ENCODE measurements around the gene EIF4G3. TPM values are rescaled to one million over a fixed set of nuclear protein-coding genes. Genes with fewer than 3 reads are reported as not detected.

The EIF4G3 gene
- total and polyA plus RNA-seq, 2 of the 8 experiments (the other 6 are each of a cell fraction or from before 2014, with no cell fraction given): 47.5 to 66.6 TPM

DNA sequence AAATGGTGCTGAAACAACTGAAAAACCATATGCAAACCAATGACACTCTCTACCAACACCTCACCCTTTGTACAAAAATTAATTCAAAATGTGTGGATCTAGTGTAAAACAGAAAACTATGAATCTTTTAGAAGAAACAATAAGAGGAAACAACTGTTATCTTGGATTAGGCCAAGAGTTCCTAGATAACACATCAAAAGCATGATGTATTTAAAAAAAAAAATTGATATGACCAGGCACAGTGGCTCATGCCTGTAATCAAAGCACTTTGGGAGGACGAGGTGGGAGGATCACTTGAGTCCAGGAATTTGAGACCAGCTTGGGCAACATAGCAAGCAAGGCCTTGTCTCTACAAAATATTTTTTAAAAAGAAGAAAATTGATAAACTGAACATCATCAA, 79.0 kb downstream of the EIF4G3 start:
- Histone ChIP-seq H2BK15ac (ENCODE audit: low read length) (no peak overlapping the region), H2BK12ac (ENCODE audit: low read depth, low read length) (no peak overlapping the region), H3K79me2 (ENCODE audit: control insufficient read depth in 1 of 2, insufficient read depth in 2 of 2, low read length in 2 of 2) (peaks cover 0 to 67% of the 10 kb centered on the region in 2 experiments; a peak in 2 of 4 replicates), H3K79me1 (ENCODE audit: low read depth, low read length) (peaks cover 3% of the 10 kb centered on the region; the same call in 1 of the 2 replicates), H3K4me1 (replicated peaks in 1 of 4; ENCODE audit: control insufficient read depth in 3 of 4, insufficient read depth in 4 of 4, low read length in 3 of 4) (peaks cover 0 to 9% (median 5%) of the 10 kb centered on the region in 4 experiments; a peak in 4 of 7 replicates), H4K8ac (ENCODE audit: extremely low read depth, insufficient read depth, low read length) (no peak overlapping the region), H4K20me1 (replicated peaks in 1 of 2; ENCODE audit: control insufficient read depth in 1 of 2, insufficient read depth in 2 of 2, low read length in 2 of 2) (peaks cover 0 to 4% of the 10 kb centered on the region in 2 experiments), H4K91ac (replicated peaks; ENCODE audit: insufficient read length, low read length) (no peak overlapping the region), H2BK5ac (ENCODE audit: low read depth, low read length) (no peak overlapping the region), H3K23me2 (ENCODE audit: low read depth, low read length) (no peaks in the 10 kb centered on the region), H3K23ac (ENCODE audit: insufficient read length) (no peak overlapping the region), H3K9me3 (ENCODE audit: insufficient read depth in 2 of 2, low read depth in 1 of 2, low read length in 1 of 2) (no peaks in the 10 kb centered on the region), H3K27me3 (replicated peaks in 1 of 4; ENCODE audit: control insufficient read depth in 3 of 4, extremely low read depth in 1 of 4, insufficient read depth in 3 of 4, low read length in 3 of 4) (no peaks in the 10 kb centered on the region), H3K18ac (ENCODE audit: extremely low read depth, low read length) (no peak overlapping the region), H3K14ac (ENCODE audit: insufficient read length) (no peak overlapping the region), H3K9ac (replicated peaks in 1 of 4; ENCODE audit: extremely low read depth in 1 of 4, low read depth in 3 of 4, low read length in 3 of 4) (no peak overlapping the region), H2AK5ac (ENCODE audit: low read depth, low read length) (no peak overlapping the region), H2AFZ (ENCODE audit: low read length) (no peak overlapping the region), H3K4me3 (ENCODE audit: extremely low read depth in 1 of 4, insufficient read depth in 2 of 4, low read depth in 3 of 4, low read length in 4 of 4) (no peak overlapping the region), H3K27ac (ENCODE audit: low read depth, low read length) (no peak overlapping the region), H2BK120ac (replicated peaks; ENCODE audit: low read depth, low read length) (no peak overlapping the region), H3K4ac (replicated peaks; ENCODE audit: insufficient read length, low read depth, low read length) (no peak overlapping the region), H3K56ac (replicated peaks; ENCODE audit: insufficient read length, low read depth, low read length) (no peak overlapping the region), H4K5ac (ENCODE audit: insufficient read length, low read depth, low read length) (no peak overlapping the region), H2BK20ac (ENCODE audit: low read length) (no peak overlapping the region), H3K36me3 (ENCODE audit: control insufficient read depth in 2 of 4, insufficient read depth in 4 of 4, low read length in 3 of 4) (peaks cover 0 to 12% (median 0%) of the 10 kb centered on the region in 4 experiments; a peak in 1 of 8 replicates), H3K4me2 (ENCODE audit: insufficient read depth in 1 of 2, low read depth in 2 of 2, low read length in 2 of 2) (no peak overlapping the region)
- POLR2A ChIA-PET (ENCODE audit: partially characterized antibody): interaction anchor here (0.6 kb wide), 1 partner anchor 288 kb away, joined by 3 read pairs; no protein-coding TSS in a partner anchor
- 58% methylated on average over 1 of the region's 1 CpG; no CpG with 5 or more reads in 1 of the 2 experiments for WGBS, 2 experiments (ENCODE audit: extremely low coverage in 1 of 2, insufficient coverage in 1 of 2, insufficient read length in 1 of 2, insufficient replicate concordance in 2 of 2, low coverage in 1 of 2, low lambda C conversion rate in 2 of 2, missing lambda C conversion rate in 1 of 2)
- DNase-seq (ENCODE audit: low read depth in 1 of 2, low spot score in 2 of 2) (no peak), FAIRE-seq (no peak)
- CTCF ChIA-PET (ENCODE audit: partially characterized antibody): no interaction called here
- TF ChIP-seq SAP30 (IDR thresholded peaks at IDR 0.05; ENCODE audit: insufficient read depth, insufficient replicate concordance, low read length): no peak
- no peak for TF ChIP-seq RBBP5 (IDR thresholded peaks at IDR 0.05; ENCODE audit: borderline replicate concordance, low read depth, low read length)
